HCT116 (cell line): ENCODE measurements around the gene GMCL1. TPM values are rescaled to one million over a fixed set of nuclear protein-coding genes. Genes with fewer than 3 reads are reported as not detected.

Experiments used
- total RNA-seq: library from RNA; stranded (reverse); gene quantifications from one replicate; pipeline ENCODE4 v1.2.1, GENCODE V29; 2021; ENCODE audit not compliant: unreplicated experiment

Gene GMCL1
- total RNA-seq, 1 experiment from 2014 or later, result 16.7 TPM

Other genes starting within 250 kb of the GMCL1 start
- gene AAK1, start 185.9 kb upstream of the GMCL1 start, total RNA-seq, result 32.0 TPM
- gene ANXA4, start 87.5 kb upstream of the GMCL1 start, total RNA-seq, result 64.6 TPM
- 44.4 TPM for gene SNRNP27, start 64.3 kb downstream of the GMCL1 start, total RNA-seq
- gene MXD1, start 85.4 kb downstream of the GMCL1 start, total RNA-seq, result 10.3 TPM
- 1.1 TPM for gene ASPRV1, start 132.0 kb downstream of the GMCL1 start, total RNA-seq